Measurements from ENCODE around the gene RSU1.

GRCh38 chr10:16742165-16742960, 74.9 kb downstream of the RSU1 start:
- TF ChIP-seq, protein P1, sequence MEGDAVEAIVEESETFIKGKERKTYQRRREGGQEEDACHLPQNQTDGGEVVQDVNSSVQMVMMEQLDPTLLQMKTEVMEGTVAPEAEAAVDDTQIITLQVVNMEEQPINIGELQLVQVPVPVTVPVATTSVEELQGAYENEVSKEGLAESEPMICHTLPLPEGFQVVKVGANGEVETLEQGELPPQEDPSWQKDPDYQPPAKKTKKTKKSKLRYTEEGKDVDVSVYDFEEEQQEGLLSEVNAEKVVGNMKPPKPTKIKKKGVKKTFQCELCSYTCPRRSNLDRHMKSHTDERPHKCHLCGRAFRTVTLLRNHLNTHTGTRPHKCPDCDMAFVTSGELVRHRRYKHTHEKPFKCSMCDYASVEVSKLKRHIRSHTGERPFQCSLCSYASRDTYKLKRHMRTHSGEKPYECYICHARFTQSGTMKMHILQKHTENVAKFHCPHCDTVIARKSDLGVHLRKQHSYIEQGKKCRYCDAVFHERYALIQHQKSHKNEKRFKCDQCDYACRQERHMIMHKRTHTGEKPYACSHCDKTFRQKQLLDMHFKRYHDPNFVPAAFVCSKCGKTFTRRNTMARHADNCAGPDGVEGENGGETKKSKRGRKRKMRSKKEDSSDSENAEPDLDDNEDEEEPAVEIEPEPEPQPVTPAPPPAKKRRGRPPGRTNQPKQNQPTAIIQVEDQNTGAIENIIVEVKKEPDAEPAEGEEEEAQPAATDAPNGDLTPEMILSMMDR (conservative IDR thresholded peaks at IDR 0.05 in 1 of 2, IDR thresholded peaks at IDR 0.05 in 1 of 2; ENCODE audit: low read depth in 1 of 2, low read length in 2 of 2): no peak
- TF ChIP-seq EZH2 (IDR thresholded peaks at IDR 0.05; ENCODE audit: low read length, missing control alignments): no peak
